Glomerular visceral epithelial cell (primary cell): ENCODE measurements around the gene TCF23.
A peak's percentile ranks its signal among the peaks of the same experiment; 100 is the strongest.
"Not testable (repeated sequence)": the region's sequence is repeated elsewhere in the genome, so short reads cannot be mapped to it uniquely, and the experiment has no call there.

Source experiments
- DNase-seq: peaks from one replicate; pipeline ENCODE4 v3.0.0-alpha.2; 2016; ENCODE audit errors: extremely low spot score

The TCF23 gene

DNA sequence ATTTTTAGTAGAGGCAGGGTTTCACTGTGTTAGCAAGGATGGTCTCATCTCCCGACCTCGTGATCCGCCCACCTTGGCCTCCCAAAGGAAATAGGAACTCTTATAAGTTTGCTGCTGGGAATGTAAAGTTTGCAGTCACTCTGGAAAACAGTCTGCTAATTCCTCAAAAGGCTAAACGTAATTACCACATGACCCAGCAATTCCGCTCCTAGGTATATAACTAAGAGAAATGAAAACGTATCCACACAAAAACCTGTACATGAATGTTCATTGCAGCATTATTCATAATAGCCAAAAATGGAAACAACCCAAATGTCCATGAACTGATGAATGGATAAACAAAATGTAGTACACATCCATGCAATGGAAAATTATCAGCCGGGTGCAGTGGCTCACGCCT is 41.2 kb downstream of the TCF23 start:
- DNase-seq = no peak

DNA sequence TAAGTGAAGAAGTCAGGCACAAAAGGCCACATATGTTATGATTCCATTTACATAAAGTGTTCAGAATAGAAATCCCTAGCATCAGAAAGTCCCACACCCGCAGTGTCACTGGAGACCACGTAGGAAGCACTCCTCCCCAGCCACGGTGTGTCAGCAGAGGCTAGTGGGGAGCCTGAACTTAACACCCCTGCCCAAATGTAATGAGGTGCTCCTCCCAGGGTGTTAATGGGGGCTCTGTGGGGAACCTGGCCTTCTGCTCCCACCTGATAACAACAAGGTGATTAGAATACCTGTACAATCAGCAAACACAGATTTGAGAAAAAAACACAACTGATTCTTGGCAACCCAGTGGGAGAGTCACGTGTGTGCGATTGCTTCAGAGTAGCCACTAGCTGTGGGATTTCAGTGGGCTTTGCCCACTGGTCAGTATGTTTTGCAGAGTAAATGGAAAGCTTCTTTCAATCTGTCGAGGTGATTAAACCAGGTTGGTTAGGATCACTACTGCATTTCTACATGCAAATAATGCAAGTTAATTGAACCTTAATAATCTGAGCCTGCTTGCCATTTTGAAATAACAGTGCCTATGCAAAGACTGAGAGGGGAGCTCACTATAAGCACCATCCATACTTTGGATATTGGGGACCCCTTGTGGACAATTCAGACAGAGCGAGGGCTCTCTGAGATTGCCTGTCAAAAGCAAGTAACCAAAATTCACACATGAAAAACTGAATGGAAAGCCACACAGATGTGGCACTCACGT is 42.4 kb downstream of the TCF23 start:
- peak; percentile 34 for DNase-seq

DNA sequence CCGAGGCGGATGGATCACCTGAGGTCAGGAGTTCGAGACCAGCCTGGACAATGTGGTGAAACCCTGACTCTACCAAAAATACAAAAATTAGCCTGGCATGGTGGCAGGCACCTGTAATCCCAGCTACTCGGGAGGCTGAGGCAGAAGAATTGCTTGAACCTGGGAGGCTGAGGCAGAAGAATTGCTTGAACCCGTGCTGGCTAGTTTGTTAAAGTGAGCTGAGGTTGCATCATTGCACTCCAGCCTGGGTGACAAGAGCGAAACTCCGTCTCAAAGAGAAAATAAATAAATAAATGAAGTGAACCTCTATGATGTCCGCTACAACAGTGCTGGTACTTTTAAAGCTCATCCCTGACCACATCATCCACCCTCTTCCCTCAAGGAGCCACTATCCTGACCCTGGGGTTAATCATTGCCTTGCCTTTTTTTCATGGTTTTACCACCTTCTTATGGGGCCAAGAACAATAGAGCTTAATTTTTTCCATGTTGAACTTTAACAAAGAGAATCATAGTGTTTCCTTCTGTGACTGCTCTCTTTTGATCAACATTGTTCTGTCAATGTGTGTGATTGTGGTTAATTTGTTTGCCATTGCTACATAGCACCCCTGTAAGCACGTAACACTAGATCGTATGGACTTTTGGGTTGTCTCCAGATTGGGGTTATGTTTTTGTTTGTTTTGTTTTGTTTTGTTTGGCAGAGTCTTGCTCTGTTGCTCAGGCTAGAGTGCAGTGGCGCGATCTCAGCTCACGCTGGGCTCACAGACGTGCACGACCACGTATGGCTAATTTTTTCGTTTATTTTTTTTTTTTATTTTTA is 45.9 kb downstream of the TCF23 start:
- peak; percentile 57 for DNase-seq

DNA sequence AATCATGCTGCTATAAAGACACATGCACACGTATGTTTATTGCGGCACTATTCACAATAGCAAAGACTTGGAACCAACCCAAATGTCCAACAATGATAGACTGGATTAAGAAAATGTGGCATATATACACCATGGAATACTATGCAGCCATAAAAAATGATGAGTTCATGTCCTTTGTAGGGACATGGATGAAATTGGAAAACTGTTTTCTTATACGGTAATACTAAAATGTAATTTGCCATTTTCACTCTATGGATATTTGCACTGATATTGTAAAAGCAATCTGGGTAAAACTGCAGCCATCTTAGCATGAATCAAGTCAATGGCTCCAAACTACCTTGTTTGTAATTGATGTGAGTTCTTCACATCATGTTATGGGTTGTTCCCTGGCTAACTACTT is 47.0 kb downstream of the TCF23 start:
- DNase-seq = not testable (repeated sequence)

DNA sequence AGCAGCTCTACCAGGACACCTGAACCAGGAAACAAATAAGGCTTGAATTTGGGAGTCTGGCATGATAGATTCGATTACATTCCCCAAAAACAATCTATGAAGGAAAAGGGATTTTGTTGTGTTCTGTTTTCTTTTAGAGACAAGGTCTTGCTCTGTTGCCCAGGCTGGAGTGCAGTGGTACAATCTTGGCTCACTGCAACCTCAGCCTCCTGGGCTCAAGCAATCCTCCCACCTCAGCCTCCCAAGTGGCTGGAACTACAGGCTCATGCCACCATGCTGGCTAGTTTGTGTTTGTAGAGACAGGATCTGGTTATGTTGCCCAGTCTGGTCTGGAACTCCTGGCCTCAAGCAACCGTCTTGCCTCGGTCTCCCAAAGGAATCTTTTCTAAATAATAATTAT is 49.3 kb downstream of the TCF23 start:
- not testable (repeated sequence) for DNase-seq

DNA sequence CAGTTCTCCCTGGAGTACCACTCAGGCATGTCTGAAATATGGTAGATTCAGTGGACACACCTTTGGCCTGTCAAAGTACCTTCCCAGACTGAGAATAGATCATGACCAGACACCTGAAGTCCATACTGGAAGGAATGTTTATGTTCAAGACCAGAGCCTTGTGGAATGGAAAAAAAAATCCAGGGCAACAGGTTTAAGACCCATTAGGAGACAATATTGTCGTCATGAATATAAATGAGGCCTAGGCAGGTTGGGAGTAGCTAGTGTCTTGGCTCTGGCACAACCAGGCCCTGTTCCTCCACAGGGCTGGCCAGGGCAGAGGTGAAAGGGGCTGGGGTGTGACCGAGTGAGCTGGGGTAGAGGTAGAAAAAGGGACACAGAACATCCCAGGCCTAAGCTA is 49.8 kb downstream of the TCF23 start:
- no peak for DNase-seq

DNA sequence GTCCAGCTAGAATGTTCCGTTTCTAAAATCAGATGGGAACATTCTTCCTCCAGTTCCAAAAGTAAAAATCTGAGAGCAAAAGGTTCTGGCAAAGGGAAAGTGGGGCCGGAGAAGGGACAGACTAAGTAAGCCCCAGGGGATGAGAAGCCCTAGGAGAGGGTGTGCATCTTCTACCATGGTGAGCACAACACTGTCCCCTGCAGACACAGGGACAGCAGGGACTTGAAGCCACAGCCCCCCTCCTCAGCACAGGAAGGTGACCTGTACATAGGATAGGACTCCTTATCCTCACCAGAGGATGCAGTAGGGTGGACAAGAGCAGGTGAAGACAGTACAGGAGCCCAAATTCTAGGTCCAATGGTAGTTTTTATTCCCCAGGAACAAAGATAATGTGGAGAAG is 50.4 kb downstream of the TCF23 start:
- DNase-seq = no peak

DNA sequence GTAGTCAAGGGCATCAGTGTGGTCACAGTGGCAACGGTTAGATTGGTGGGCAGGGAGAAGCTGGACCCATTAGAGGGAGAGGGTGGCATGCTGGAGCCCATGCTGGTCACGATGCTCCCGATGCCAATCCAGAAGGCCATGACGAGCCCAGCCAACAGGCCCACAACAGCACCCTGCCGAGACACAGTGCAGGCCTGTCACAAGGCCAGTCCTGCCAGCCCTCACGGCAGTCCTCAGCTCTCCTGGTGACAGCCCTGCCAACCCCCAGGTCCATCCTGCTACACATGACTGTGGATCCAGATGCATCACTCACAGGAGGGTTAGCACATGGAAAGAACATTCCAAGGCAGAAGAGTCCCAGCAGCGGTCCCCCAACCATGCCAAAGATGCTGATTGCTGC is 52.9 kb downstream of the TCF23 start:
- DNase-seq = no peak

DNA sequence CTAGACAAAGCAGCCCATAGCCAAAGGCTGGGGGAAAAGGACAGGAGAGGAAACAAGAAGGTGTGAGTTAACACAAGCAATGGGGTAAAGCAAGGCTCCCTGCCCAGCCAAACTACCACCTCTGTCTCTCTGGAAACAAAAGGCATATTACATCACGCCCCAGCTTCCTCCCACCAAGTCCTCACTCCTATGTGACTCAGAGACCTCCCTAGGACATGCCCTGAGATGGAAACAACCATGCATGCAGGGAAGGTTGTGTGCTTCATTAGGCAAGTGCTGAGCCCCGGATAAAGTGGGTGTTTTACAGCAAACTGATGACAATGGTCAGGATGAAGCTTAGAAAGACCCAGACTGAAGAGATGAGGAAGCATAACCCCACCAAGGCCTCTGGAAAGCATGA is 54.0 kb downstream of the TCF23 start:
- DNase-seq = peak; percentile 55

DNA sequence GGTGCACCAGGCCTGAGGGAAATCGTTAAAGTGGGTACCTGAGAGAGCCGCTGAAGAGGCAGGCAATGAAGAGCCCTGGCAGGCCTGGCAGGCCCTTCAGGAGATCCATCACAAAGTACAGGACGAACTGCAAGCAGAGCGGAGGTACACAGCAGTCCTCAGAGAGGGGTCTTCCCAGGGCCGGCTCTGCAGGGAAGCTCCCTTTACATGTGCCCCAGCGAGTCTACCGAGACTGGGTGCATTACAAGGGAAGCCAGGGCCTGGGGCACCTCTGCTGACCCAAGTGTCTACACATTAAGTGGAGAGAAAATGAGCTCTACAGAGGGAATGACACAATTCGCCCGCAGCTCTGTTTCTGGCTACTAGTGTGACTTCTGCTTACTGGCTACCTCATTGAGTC is 54.9 kb downstream of the TCF23 start:
- DNase-seq = no peak

DNA sequence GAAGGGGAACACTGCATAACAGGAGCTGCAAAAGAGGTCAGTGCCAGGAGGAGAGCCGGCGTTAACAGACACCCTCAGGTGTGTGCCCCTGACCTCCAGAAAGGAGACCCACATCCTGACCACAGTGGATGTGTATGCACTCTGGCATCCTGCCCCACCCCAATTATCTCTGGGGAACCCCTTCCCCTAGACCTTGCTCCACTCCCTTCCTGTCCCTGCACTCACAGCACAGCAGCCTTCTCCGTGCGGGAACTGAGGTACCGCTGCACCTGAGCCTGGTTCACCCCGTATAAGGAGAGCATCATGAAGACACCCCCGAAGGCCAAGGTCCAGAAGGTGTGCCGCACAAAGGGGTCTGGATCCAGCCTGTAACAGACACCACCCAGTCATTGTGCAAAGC is 55.8 kb downstream of the TCF23 start:
- no peak for DNase-seq

DNA sequence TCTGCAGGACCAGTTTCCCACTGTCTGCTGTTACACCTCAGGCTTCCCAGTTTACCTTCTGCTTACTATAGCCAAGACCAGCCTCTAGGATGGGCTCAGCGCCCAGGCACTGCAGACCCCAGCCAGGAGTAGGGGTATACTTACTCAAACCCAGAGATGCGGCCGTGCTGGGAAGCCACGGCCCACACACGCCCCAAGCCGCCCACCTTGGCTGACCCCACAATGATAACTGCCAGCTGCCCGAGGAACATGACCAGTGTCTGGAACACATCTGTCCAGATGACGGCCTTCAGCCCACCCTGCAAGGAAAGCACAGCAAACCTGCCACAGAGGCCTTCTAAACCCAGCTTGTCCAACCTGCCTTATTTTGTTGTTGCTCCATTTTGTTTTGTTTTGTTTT is 56.4 kb downstream of the TCF23 start:
- DNase-seq = no peak

DNA sequence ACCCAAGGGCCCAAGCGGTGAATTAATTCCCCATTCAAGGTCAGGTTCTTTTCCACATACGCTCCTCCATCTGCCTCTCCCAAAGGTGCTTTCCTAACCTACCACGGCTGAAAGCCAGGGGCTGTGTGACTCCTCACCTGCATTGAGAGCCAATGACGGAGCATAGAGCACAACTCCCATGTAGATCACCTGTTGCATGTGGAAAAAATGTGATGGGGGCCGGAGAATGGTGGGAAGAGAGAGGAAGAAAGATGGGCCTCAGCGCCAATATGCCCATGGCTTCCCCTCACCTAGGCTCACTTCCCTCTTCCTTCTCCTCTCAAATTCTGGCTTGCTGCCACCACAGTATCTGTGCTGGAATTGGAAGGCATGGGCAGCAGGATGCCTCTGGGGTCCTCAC is 57.5 kb downstream of the TCF23 start:
- DNase-seq = no peak
